Dendritic cell treated with granulocyte-macrophage colony-stimulating factor and Interleukin-4, amounts not matched to agents 40 ng/mL and 50 ng/mL, for 4 days (primary cell): ENCODE measurements around the gene SHANK2.

ENCODE experiments used
- H3K27ac Mint-ChIP-seq: one replicate; pipeline ENCODE4 v1.8.0; 2022; ENCODE audit warnings: mild to moderate bottlenecking, mixed read lengths
- H3K27me3 Mint-ChIP-seq: one replicate; pipeline ENCODE4 v1.8.0; 2022; ENCODE audit warnings: mild to moderate bottlenecking, mixed read lengths
- H3K36me3 Mint-ChIP-seq: one replicate; pipeline ENCODE4 v1.8.0; 2022; ENCODE audit warnings: low read depth, mixed read lengths
- H3K4me1 Mint-ChIP-seq: one replicate; pipeline ENCODE4 v1.8.0; 2022; ENCODE audit warnings: low read depth, mixed read lengths
- H3K4me3 Mint-ChIP-seq: one replicate; pipeline ENCODE4 v1.8.0; 2022; ENCODE audit warnings: mild to moderate bottlenecking, moderate library complexity, mixed read lengths
- H3K9me3 Mint-ChIP-seq: one replicate; pipeline ENCODE4 v1.8.0; 2022; ENCODE audit warnings: mixed read lengths
- intact Hi-C: fragments of 100-400 bp; cut with micrococcal nuclease; formaldehyde crosslinking; loops from one replicate; pipeline ENCODE4 v1.15.0; 2022

The SHANK2 gene

DNA sequence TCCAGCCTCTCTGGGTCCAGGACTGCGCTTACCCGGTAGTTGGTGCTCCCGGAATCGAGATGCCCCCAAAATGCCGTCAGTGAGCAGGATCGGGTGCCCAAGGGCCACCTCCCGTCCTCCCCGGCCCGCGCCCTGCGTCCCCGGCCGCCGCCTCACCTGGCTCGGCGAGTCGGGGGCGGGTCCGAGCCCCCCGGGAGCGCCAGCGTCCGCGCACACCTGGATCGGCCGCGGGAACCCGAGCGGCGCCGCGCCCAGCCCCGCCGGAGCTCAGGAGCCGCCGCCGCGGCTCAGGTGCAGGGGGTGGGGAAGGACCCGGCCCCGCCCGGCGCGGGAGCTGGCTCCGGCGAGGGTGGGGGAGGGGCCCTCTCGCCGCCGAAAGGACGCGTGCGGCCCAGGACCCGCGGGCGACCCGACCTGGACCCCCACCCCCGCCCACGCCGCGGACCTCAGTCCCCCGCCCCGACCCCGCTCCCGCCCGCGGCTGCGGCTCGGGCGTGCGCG, at the start of gene SHANK2:
Gene SHANK2 (minus strand): TSS at position 309 of the 501 bp plus-strand sequence. CDS start 105,251 bp downstream, outside the sequence.
- Mint-ChIP-seq H3K4me1 (no peaks in the 10 kb centered on the region), H3K36me3 (no peaks in the 10 kb centered on the region), H3K4me3 (no peak within 1 kb of the TSS), H3K27ac (no peak within 1 kb of the TSS), H3K27me3 (peaks cover 79% of the 10 kb centered on the region), H3K9me3 (no peaks in the 10 kb centered on the region)
- intact Hi-C loops, result no loop called here

DNA sequence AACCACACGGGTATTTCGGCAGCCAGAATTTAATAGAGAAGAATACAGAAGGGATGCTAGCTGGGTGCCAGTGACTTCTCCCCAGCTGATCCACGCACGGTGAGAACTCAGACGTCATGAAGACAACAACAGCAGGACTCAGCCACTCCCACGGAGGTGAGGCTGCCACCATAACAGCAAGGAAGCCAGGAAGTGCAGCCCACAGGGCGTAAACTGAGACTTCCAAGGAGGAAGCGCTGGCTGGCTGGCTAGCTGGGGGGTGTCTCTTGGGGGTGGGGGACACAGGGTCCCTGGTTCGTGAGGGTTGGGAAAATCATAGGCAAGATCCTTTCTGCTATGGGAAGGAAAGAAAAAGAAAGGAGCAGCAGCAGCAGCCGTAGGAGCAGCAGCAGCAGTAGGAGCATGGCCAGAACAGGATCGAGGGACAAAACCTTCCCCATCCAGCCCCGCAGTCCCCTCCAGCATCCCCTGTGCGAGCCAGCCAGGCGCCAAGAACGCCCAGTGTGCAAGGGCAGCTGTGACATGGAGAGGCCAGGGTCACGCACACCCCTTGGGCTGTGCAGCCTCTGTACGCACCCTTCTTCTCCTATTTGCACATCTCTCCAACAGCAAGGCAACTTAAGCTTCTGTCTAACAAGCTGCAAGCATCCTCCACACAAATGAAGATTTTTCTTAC, 49.6 kb upstream of the SHANK2 start:
- Mint-ChIP-seq H3K9me3 (no peaks in the 10 kb centered on the region), H3K27ac (no peak overlapping the region), H3K36me3 (no peaks in the 10 kb centered on the region), H3K4me1 (no peaks in the 10 kb centered on the region), H3K4me3 (no peak overlapping the region), H3K27me3 (peaks cover 6% of the 10 kb centered on the region)
- intact Hi-C loops, result no loop called here

DNA sequence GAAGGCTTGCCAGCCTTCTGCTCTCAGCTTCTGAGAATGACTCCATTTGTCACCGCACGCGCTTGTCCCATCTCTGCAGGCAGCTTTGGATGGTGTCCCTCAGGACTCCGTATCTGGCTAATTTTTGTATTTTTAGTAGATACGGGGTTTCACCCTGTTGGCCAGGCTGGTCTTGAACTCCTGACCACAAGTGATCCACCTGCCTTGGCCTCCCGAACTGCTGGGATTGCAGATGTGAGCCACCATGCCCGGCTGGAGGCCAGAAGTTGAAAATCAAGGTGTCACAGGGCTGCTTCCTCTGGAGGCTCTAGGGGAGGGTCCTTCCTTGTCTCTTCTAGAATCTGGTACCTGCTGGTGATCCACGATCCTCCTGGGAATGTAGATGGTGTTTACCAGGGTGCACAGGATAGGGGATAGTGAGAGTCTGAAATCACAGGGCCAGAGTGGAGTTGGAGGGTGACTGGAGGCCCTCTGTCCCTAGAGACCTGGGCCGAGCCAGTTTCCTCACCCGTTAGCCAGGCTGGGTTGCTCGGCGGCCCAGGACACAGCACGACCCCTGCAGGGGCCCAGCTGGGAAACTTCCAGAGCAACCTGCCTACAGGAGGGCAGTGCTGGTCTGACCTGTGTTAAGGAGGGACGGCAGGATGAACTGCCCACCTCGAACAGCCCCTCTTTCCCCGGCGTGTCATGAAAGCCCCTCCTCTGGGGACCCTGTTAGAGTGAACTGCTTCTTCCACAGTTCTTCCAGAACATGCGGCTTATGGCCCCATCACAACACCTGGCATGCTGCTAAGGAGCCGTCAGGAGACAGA, 48.9 kb upstream of the SHANK2 start:
- Mint-ChIP-seq H3K4me1 (no peaks in the 10 kb centered on the region), H3K36me3 (no peaks in the 10 kb centered on the region), H3K27me3 (peaks cover 6% of the 10 kb centered on the region), H3K4me3 (no peak overlapping the region), H3K27ac (no peak overlapping the region), H3K9me3 (no peaks in the 10 kb centered on the region)
- intact Hi-C loops, result no loop called here

DNA sequence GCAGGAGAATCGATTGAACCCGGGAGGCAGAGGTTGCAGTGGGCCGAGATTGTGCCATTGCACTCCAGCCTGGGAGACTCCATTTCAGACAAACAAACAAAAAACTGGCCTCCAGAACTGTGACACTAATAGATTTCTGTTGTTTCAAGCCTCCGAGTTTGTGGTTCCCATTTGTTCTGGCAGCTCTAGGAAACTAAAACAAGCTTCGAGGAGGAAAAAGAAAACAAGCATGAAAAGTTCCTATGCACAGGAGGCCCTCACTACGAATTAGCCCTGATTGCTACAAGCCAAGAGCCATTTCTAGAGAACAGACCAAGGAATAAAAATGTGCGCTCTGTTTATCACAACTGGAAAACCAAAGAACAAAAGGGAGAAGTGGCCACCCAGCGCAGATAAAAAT, 47.8 kb upstream of the SHANK2 start:
- Mint-ChIP-seq H3K36me3 (no peaks in the 10 kb centered on the region), H3K4me1 (no peaks in the 10 kb centered on the region), H3K27ac (no peak overlapping the region), H3K27me3 (peaks cover 6% of the 10 kb centered on the region), H3K4me3 (no peak overlapping the region), H3K9me3 (no peaks in the 10 kb centered on the region)
- intact Hi-C loops, result no loop called here

DNA sequence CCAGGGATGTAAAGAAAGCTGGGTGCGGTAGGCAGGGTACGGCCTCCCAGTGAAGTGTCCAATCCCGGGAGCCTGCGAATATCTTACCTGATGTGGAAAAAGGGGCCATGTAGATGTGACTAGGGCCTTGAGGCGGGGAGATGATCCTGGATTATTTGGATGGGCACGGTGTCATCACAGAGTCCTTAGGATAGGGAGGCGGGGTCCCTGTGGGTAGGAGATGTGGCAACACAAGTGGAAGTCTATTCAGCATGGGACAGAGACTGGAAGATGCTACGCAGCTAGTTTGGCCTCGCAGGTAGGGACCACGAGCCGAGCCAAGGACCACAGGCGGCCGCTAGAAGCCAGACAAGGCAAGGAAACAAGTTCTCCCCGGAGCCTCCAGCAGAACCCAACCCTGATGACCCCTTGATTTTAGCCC, 46.4 kb upstream of the SHANK2 start:
- peaks cover 6% of the 10 kb centered on the region for H3K27me3 Mint-ChIP-seq

DNA sequence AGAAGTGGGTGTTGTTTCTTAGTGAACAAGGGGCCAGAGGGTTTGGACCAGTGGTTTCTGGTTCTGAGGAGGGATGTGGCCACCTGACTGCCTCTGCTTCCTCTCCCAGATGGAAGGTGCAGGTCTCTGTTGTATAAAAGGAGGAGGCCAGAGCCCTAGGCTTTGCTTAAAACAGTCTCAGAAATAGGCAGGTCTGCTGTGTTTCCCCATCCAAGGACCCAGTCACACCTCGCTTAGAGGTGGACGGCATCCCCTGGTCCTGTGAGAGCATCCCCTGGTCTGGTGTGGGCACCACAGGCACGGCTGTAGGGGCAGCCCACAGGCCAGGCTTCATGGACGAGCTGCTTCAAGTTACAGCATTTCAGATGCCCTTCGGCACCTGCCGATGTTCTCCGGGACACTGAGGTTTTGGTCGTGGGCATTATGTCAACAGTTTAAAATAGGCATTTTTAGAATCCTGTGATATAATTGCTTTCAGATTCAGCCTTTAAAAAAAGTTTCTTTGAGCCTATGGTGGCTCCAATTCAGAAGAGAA, 45.7 kb upstream of the SHANK2 start:
- no peaks in the 10 kb centered on the region for H3K4me1 Mint-ChIP-seq
- H3K36me3 Mint-ChIP-seq, result no peaks in the 10 kb centered on the region
- H3K4me3 Mint-ChIP-seq, result no peak overlapping the region
- peaks cover 9% of the 10 kb centered on the region for H3K9me3 Mint-ChIP-seq
- intact Hi-C loops, result no loop called here
- H3K27ac Mint-ChIP-seq, result no peak overlapping the region
- H3K27me3 Mint-ChIP-seq, result peaks cover 4% of the 10 kb centered on the region

More for the DNA sequence above, 46.4 kb upstream of the SHANK2 start:
- no peaks in the 10 kb centered on the region for H3K36me3 Mint-ChIP-seq
- H3K4me1 Mint-ChIP-seq, result no peaks in the 10 kb centered on the region
- no peak overlapping the region for H3K27ac Mint-ChIP-seq
- H3K9me3 Mint-ChIP-seq, result peaks cover 9% of the 10 kb centered on the region
- intact Hi-C loops, result no loop called here
- no peak overlapping the region for H3K4me3 Mint-ChIP-seq

DNA sequence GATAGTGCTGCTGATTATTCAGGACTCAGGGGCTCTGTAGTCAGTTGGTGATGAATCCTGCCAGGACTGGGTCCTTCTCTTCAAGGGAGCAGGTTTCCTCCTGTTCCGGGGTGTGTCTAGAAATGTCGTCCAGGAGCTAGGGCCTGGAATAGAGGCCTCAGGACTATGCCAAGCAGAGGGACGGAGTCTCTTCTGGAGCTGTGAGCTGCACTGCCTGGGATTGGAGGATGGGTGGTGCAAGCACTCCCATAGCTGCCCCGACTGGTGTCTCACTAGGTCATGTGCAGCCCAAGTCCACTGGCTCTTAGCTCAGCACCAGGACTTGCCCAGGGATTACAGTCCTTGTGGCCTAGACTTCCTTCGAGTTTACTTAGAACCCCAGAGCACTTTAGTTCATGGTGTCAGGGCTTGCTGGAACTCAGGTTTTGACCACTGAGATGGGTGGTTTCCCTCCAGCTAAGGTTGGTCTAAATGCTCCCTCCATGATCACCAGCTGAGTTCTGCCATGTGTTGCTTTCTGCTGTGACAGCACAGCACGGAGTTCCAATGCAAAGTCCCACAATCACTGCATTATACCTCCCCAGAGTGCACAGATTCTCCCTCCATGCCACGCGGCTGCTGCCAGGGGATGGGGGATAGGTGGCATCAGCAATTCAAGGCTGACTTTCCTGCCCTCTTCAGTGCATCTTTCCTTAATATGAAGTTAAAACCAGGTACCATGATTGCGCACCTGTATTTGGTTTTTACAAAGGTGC, 42.6 kb upstream of the SHANK2 start:
- Mint-ChIP-seq H3K27me3 (peaks cover 3% of the 10 kb centered on the region), H3K4me3 (no peak overlapping the region), H3K9me3 (peaks cover 29% of the 10 kb centered on the region), H3K36me3 (no peaks in the 10 kb centered on the region), H3K27ac (no peak overlapping the region), H3K4me1 (no peaks in the 10 kb centered on the region)
- intact Hi-C loops, result no loop called here

DNA sequence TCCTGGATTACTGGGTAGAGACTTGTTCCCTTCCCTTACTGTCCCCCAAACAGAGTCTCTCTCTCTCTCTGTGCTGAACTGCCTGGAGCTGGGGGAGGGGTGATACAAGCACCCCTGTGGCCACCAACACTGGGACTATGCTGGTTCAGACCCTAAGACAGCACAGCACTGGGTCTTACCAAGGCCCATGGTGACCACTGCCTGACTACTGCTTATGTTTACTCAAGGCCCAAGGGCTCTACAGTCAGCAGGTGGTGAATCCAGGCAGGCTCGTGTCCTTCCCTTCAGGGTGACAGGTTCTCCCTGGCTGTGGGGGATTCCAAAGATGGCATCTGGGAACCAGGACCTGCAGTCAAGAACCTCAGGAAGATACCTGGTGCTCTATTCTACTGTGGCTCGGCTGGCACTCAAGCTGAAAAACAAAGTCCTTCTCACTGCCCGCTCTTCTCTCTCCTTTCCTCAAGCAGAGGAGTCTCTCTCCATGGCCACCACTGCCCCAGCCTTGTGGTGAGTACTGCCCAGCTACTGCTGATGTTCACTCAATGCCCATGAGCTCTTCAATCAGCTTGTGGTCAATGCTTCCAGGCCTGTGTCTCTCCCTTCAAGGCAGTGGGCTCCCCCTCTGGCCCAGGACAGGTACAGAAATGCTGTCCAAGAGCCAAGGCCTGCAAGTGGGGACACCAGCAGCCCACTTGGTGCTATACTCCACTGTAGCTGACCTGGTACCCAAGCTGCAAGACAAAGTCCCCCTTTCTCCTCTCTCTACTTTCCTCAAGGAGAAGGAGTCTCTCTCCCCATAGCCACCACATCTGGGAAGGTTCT, 41.8 kb upstream of the SHANK2 start:
- no peaks in the 10 kb centered on the region for H3K36me3 Mint-ChIP-seq
- no peak overlapping the region for H3K4me3 Mint-ChIP-seq
- H3K9me3 Mint-ChIP-seq, result peaks cover 30% of the 10 kb centered on the region
- no peaks in the 10 kb centered on the region for H3K4me1 Mint-ChIP-seq
- H3K27me3 Mint-ChIP-seq, result peaks cover 1% of the 10 kb centered on the region
- intact Hi-C loops, result no loop called here
- no peak overlapping the region for H3K27ac Mint-ChIP-seq

DNA sequence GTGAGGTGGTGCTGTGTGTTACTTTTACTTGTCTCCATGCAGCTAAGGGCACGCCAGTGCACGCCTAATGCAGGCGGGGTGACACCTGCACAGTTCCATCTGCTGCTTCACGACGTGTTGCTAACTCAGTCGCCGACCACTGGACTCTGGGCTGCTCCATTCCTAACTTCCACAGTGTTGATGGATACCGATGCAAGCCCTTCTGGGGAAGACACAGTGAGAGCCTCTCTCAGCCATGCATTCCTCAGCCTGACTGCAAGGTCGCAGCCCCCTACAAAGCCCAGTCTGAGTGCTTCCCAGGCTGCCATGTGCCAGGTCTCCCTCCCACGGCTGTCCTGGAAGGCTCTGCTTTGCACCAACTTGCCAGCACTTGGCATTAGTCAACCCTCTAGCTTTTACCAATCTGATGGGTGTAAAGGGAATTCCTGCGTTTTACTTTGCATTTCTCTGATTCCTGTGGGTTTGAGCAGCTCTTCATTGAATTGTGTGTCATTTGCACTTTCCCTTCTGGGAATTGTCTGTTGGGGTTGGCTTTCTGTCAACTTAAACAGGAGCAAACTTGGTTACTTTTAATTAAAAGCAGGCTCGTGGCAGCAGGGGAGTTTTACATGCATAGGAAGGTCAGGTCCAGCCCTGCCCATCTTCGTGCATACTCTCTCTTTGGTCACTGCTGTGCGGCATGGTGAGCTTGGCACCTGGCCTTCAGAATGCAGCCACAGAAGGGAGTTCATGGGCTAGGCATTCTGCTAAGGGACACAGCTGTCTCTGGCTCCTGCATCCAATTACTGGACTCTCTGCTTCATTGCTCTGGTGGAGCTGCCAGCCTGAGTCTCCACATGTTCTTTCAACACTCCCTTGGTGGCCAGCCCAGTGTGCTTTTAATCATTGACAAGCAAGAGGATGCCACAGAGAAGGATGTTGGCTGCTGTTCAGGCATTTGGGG, 34.6 kb upstream of the SHANK2 start:
- Mint-ChIP-seq H3K36me3 (no peaks in the 10 kb centered on the region), H3K4me3 (no peak overlapping the region), H3K4me1 (no peaks in the 10 kb centered on the region), H3K27ac (no peak overlapping the region), H3K9me3 (peaks cover 20% of the 10 kb centered on the region), H3K27me3 (peaks cover 4% of the 10 kb centered on the region)
- intact Hi-C loops, result no loop called here

DNA sequence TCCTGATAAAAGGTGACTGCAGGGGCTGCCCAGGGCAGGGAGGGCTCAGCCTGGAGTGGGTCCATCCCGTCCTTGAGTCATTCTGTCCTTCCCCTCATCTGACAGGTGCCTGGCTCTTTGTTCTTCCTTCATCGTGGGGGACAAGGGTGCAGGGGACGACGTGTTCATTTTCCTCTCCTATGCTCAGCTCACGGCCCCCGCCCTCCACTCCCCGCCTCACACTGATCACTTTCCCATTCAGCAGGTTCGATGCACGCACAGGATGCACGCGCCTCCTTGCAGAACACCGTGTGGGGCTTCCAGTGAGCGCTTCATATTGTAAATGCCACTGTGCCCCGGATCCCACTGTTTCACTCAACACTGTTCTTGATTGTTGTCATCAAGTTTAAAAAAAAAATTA, 32.7 kb upstream of the SHANK2 start:
- Mint-ChIP-seq H3K9me3 (peaks cover 2% of the 10 kb centered on the region), H3K27ac (no peak overlapping the region), H3K4me3 (no peak overlapping the region), H3K27me3 (peaks cover 5% of the 10 kb centered on the region), H3K36me3 (no peaks in the 10 kb centered on the region), H3K4me1 (no peaks in the 10 kb centered on the region)
- intact Hi-C loops, result no loop called here

DNA sequence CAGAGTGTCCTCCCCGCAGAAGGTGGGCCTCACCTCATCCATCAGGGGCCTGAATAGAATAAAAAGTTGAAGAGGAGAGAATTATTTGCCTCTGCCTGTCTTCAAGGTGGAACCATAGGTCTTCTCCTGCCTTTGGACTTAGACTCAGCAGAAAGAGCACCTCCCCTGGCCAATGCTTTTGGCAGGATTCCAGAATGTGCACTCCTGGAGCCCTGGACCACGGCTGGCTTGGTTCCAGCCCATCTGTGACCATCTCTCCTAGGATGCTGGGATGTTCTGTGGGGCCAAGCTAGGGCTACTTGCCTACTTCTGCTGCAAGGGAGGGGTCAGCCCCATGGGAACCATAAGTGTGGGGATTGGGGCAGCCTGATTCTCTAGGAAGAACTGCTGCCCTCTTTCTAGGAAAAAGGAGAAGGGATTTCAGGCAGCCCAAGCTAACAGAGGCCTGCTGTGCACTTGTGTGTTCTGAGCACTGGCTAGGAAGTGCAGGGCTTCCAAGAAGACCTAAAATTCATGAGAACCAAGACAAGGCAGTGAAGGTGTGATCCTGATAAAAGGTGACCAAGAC, 32.2 kb upstream of the SHANK2 start:
- intact Hi-C loops, result no loop called here
- no peaks in the 10 kb centered on the region for H3K9me3 Mint-ChIP-seq
- H3K4me3 Mint-ChIP-seq, result no peak overlapping the region
- no peaks in the 10 kb centered on the region for H3K4me1 Mint-ChIP-seq
- H3K27ac Mint-ChIP-seq, result no peak overlapping the region
- H3K27me3 Mint-ChIP-seq, result peaks cover 5% of the 10 kb centered on the region
- no peaks in the 10 kb centered on the region for H3K36me3 Mint-ChIP-seq

DNA sequence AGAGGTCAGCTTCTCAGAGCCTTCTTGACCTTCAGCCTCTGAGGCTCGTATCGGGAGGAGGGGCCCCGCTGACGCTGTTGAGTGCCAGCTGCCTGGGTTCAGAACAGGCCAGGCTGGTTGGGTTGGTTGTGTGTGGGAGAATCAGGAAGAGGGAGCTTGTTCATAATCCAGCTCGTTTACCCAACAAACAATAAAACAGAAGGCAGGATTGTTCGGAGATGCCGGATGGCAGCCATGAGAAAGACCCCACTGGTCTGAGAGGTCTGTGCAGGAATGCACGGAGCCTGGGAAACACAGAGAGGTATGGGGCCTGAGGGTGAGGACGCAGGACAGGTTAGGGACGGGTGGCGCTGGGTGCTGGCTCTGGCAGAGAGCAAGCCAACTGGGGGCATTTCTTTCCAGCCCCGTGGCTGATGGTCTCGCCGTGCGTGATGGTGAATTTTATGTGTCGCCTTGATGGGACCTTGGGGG, 31.6 kb upstream of the SHANK2 start:
- no peaks in the 10 kb centered on the region for H3K4me1 Mint-ChIP-seq

More for the DNA sequence above, 31.6 kb upstream of the SHANK2 start:
- Mint-ChIP-seq H3K4me3 (no peak overlapping the region), H3K9me3 (no peaks in the 10 kb centered on the region), H3K36me3 (no peaks in the 10 kb centered on the region), H3K27ac (no peak overlapping the region), H3K27me3 (peaks cover 5% of the 10 kb centered on the region)
- intact Hi-C loops, result no loop called here
